NCI-H2227 (cell line): ENCODE results near the gene FKBP4.

Source experiments
- DNase-seq: peaks from one replicate; lab custom pipeline; 2025; ENCODE audit not compliant: unreplicated experiment; lab: John Stamatoyannopoulos, UW

FKBP4 gene

DNA sequence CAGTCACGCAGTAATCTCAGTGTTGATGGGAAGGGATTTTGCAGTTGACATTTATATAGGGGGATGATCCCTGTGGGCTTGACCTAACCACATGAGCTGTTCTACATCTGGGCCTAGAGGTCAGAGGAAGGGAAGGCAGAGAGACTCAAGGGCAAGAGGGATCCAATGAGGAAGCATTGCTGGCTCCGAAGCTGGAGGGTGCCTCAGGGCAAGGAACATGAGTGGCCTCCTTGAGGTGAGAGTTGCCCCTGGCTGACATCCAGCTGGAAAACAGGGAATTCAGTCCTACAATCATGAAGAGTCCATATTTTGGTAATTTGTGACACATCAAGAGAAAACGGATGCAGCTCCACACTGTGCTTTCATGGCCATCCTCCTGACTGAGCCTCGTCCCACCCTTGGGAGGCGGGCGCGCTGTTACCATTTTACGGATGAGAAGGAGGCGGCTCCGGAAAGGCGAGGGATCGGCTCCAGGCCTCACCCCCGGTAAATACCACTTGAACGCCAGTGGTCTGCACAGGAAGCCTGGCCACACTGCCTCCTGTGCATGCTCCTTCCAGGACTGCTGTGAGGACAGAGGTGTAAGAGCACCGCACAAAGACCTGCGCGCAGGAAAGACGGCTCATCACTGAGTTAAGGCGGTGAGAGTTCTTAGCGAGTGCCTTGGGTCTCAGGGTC lies 18.5 kb upstream of the FKBP4 start:
- DNase-seq: no peak

DNA sequence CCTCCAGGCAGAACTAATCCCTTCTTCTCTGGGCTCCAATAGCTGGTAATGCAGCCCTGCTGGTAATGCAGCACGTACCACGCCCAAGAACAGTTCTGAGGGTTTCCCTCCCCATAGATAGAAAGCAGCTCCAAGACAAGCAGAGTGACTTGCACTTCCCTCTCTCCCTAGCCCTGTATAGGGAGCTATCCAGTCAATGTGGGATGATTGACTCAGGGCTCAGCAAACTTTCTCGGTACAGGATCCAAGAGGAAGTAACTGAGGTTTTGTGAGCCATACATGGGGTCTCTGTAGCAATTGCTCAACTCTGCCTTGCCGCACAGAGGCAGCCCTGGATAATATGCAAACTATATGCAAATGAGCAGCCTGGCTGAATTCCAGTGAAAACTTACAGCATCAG lies 15.5 kb upstream of the FKBP4 start:
- DNase-seq: no peak

DNA sequence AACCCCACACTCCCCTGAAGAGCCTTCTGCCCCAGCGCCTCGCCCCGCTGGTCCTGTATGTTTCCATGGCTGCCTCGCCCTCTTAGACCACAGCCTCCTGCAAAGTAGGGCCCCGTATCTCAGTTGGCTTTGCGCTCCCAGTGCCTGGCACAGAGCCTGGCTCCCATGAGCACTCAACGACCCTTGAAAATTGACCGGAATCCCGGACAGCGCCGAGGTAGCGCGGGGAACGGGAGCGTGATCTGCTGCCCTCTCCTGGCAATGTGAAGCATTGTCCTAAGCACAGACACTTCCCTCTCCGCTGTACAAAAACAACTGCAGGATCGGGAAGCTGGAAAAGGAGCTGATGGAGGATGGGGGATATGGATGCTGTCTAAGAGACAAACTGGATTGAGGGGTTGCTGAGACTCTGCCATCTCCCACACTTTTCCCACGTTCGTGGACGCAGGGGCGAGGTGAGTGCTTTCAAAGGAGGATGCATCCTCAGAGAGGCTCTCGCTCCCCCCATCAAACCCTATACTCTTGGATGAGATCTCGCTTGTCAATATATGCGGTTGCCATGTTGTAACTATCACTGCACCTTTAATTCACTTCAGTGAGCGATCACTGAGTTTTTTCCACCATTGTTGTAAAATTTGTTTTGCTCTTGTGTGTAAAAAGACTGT lies 10.7 kb upstream of the FKBP4 start:
- DNase-seq: peak; percentile 69

DNA sequence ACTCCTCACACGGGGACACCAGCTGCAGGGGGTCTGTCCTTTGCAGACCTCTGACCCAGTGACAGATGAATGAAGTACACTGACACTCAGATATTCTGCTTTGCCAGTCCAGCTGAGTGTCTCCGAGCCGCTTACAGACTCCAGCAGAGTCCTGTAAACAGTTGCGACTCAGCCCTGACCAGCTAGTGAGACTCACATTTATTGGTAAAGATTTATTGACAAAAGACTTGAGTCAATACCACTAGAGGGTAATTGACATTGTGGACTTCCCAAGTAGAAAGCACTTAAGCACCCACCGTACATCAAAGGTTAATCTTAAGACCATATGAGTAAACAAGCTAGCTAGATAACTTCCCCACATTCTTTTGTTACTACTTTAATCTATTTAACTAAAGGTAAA lies 9.8 kb upstream of the FKBP4 start:
- DNase-seq: no peak

DNA sequence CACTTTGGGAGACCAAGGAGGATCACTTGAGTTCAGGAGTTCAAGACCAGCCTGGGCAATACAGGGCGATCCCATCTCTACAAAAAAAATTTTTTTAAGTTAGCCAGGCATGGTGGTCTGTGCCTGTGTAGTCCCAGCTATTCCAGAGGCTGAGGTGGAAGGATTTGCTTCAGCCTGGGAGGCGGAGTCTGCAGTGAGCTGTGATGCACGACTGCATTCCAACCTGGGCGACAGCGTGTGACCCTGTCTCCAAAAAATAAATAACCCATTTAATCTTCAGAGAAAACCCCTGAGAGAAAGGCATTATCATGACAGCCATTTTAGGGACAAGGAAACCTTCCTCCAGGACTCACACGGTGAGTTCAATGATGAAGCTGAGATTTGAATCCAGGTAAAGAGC lies 3.7 kb upstream of the FKBP4 start:
- no peak for DNase-seq

DNA sequence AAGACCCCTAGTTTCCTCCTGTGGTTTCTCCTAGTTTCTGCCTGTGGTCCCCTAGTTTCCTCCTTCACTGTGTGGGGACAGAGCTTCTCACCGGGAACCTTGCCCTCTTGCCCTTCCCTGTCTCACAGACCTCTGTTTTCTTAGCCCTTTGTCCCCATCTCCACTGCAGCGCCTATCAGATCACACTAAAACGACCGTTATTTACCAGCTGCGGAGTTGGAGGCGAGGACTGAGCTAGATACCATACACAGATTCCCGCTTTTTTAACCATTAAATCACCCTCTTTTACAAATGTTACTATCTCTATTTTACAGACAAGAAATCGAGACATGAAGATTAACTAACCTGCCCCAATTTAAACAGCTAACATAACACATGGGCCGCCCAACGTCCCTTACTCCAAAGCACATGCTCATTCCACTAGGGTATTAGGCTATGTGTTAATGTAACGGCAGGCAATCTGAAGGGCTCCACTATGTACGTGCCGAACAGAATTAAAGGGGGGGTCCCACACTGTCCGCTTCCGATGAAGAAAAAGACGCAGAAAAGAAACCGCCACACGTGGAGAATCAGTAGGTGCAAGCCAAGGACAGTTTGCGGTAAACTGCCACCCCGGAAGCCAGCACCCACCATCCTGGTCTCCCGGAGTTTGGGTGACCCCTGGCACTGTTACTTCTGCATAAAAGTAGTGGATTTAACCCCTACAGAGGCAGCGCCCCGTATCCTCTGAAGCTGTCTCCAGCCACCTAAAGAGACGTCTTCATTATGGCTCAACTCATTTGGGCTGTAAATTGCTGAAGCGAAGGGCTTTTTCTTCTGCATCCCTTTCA lies 1.9 kb upstream of the FKBP4 start:
- DNase-seq: no peak

DNA sequence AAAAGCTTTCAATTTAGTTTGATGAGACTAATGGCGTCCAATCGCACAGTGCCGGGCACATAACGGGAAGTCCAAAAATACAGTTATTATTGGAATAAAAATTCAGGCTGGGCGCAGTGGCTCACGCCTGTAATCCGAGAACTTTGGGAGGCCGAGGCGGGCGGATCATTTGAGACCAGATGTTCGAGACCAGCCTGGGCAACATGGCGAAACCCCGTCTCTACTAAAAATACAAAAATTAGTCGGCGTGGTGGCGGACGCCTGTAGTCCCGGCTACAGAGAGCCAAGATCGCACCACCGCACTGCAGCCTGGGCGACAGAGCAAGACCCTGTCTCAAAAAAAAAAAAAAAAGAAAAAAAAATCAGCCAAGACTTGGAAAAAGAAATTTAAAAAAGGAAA lies 1.2 kb upstream of the FKBP4 start:
- DNase-seq: no peak

DNA sequence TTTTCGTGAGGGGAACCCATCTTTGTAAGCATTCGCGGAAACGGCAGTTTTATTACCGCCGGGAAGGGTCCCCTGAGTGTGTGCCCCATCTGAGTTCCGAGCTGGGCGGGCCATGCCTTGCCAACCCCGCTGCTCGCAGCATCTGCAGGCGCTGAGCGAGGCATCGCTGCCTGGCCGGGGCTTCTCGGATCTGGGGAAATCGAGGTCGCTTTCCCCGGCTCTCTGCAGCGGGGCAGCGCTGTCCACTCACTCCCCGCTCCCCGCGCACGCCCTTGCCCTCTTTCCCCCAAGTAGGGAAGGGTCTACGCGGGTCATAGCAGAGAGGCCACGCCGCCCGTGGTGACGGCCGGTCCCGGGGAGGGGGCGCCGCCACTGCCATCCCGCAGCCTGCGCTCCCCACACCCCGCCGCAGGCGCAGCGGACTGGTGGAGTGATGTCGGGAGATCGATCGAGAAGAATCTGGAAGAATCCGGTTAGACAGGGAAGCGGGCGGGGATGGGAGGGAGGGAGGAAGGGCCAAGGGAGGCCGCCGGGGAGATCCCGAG lies 507 bp upstream of the FKBP4 start:
- peak; percentile 60 for DNase-seq

DNA sequence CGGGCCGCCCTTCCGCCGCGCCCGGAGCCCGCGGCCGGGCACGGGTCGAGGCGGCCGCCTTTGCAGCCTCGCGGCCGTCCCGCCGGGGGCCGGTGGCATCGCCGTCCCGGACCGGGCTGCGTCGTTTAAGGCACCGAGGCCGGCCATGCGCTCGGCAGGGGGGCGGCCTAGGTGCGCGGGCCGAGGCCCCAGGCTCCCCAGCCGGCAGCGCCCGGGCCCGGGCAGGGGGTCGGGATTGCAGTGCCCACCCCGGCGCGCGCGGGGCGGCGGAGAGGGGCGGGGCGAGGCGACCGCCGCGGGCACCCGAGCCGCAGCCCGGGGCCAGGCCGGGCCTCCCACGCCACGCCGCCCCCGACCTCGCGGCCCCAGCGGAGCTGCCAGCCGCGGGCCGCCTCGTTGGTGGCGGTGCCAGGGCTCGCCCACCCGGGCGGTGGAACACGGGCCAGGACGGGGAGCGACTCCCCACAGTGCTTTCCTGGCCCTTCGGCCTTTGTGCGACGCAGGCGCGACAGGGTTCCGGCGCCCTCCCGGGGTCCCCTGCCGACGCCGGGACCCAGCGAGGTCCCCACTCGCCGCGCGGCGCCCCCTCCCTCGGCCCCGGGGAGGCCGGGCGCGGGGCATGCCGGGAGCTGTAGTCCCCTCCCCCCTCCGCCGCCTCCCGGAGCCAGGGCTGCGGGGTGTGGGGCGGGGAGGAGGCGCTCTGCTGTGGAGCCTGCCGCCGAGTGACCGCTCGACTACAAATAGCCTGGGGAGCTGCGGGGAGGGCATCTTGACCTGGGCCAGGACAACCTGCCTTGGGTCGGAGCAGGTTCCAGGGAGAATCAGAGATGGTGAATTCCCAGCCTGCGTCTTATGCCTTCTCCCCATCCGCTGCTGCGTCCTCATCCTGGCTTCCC lies 769 bp downstream of the FKBP4 start:
- peak; percentile 71 for DNase-seq

DNA sequence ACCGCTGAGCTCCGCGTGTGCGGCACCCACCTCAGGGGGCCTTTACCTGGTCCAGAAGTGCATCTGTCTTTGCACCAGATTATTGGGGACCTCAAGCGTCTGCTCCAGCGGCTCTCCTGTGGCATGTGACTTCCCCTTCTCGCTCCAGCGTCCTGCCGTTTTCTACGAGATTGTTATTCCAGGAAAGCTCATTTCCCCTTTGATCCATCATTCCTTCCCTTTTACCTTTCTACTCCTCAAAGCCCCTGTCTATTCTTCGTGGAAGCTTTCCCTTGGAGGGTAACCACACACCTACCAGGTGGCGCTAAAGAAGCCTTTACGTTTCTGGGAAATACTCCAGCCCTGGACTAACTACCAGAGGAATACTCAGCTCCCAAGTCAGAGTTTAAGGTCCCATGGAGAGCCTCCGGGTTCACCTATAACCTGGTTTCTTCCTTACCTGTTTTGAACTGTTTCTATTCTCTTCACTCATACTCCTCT lies 1.5 kb downstream of the FKBP4 start:
- peak; percentile 13 for DNase-seq

DNA sequence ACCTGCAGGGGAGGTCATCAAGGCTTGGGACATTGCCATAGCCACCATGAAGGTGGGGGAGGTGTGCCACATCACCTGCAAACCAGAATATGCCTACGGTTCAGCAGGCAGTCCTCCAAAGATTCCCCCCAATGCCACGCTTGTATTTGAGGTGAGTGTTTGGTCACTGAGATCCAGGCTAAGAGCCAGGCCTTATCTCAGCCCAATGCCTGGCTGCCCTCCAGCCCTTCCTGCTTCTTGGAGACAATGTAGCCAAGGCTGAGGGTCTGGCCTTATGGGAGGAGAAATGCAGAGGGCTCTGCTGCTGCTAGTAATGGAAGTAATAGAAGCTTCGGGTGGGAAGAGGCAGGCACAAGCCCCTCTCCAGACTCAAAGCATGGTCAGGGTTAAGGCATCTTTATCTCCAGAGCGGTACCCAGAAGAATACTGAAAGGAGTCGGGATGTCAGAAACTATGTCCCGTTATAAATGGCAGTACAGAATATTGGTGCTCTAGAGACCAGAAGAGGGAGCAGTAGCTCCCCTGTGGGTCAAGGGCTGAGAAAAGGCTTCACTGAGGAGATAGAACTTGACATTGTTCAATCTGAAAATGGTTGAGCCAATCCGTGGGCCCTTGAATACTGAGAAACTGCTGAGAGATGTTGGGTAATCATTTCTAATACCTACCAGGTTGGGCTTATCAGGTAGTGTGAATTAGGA lies 3.1 kb downstream of the FKBP4 start:
- no peak for DNase-seq

DNA sequence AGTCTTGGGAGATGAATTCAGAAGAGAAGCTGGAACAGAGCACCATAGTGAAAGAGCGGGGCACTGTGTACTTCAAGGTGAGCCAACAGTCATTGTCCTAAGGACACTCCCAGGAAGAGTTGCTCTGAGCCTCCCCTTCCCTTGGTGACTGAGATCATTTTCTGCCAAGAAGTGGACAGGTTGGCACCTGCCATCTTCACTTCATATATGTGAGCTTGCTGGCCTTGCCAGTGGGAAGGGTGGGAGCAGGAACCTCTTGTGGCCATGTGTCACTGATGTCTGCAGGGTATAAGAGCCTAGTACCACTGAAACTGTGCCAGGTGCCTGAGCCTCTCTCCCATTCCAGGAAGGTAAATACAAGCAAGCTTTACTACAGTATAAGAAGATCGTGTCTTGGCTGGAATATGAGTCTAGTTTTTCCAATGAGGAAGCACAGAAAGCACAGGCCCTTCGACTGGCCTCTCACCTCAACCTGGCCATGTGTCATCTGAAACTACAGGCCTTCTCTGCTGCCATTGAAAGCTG lies 5.3 kb downstream of the FKBP4 start:
- no peak for DNase-seq

DNA sequence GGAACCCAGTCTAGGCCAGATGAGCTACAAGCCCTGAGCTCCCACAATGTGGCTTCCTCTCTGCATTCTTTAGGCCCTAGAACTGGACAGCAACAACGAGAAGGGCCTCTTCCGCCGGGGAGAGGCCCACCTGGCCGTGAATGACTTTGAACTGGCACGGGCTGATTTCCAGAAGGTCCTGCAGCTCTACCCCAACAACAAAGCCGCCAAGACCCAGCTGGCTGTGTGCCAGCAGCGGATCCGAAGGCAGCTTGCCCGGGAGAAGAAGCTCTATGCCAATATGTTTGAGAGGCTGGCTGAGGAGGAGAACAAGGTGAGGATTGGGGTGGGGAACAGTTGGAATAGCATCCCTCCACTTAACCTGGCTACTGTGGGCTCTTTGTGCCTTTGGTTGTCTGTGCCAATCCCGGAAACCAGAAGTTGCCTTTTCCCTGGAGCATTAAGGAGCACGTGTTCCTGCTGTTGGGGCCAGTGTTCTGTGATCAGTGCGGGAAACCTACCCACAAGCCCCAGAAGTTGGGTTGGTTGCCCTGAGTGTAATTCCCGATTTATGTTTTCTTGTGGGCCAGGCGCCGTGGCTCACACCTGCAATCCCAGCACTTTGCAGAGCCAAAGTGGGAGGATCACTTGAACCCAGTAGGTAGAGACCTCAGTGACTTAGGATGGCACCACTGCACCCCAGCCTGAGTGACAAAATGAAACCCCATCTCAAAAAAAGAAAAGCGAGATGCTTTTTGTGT lies 6.4 kb downstream of the FKBP4 start:
- DNase-seq: no peak

DNA sequence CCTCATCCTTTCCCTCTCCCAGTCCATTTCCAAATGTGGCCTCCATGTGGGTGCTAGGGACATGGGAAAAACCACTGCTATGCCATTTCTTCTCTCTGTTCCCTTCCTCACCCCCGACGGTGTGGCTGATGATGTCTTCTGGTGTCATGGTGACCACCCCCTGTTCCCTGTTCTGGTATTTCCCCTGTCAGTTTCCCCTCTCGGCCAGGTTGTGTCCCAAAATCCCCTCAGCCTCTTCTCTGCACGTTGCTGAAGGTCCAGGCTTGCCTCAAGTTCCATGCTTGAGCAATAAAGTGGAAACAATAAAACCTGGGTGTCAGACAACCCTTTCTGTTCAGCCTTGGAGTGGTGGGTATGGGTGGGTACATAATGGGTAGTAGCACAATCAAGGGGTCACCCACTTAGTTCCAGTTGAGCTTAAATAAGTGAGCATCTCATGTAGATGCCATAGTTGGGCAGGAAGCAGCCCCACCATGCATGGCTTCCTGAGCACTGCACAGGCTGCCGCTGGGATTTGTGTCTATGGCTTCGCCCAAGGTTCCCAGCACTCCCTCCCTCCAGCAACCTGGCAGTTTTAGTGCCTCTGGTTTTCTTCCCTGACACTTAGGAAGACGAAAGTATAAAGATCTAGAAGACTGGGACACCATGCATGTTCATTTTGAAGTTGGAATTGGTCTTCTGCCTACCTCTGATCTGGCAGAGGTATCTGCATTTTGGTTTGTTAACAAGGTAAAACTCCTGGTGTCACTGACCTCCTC lies 9.0 kb downstream of the FKBP4 start:
- DNase-seq: no peak

DNA sequence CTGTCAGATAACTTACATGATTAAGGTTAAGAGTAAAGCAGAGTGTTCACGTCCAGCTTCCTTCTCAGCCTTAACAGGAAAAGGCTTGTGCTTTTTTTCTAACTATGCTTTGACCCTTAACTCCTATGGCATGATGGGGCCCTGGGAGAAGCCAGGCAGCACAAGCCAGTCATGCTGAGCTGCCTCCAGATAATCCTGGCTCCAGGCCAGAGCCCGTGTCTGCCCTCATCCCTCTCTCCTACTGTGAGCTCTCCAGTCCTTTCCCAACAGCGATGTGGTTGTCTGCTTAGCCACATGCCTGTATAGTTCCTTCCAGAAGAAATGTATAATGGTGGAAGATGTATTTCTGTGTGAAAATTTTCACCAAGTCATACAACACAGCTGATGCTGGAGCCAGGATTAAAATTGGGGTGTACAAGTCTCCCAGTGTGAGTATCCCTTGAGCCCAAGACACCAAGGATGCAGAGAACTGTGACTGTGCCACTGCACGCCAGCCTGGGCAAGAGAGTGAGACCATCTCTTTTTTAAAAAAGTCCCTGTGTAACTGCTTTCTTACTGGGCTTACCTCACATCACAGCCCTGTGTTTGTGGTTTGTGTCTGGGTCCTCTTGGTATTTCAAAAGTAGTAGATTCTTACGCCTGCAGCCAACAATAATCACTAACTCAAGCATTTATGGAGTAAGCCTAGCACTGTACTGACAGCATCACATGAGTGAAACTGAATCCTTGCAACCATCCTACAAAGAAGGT lies 9.8 kb downstream of the FKBP4 start:
- peak; percentile 32 for DNase-seq

DNA sequence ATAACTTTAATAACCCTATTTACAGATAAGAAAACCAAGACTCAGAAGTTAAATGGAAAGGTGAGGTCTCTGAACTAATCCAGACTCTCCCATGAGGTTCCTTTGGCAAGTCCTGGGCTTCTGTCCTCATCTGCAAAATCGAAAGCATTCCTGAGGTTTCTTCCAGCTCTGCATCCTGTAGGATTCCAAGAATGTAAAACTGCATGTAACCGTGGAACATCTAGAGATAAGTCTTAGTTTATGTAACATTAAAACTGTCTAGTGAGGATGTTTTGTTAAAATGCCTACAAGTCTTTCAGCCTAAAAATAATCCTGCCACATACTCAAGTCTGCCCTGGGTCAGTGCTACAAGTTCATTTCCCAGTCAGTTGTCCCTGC lies 10.4 kb downstream of the FKBP4 start:
- no peak for DNase-seq

DNA sequence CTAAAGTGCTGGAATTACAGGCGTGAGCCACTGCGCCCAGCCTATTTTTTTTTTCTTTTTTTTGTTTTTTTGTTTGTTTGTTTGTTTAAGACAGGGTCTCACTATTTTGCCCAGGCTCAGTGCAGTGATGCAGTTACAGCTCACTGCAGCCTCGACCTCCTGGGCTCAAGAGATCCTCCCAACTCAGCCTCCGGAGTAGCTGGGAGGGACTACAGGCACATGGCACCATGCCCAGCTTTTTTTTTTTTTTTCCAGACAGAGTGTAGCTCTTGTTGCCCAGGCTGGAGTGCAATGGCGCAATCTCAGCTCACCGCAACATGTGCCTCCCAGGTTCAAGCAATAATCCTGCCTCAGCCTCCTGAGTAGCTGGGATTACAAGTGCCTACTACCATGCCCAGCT lies 11.9 kb downstream of the FKBP4 start:
- no peak for DNase-seq

DNA sequence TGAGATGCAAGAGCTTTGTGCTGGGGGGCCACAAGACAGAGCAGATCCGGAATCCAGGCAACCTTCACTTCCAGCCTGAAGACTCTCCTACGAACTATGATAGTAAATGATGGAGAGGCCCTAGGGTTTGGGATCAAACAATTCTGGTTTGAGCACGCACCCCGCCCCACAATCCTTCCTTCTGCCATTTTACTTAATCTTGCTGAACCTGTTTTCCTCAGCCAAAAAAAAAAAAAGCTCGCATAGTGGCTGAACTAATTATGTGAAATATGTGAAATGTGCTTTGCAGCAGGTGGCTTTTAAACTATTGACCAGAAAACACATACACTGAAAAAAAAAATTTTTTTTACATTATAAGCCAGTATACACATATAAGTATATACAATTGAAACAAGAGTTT lies 17.0 kb downstream of the FKBP4 start:
- no peak for DNase-seq
